HUES6 (cell line): ENCODE data around the gene ACADSB.

ENCODE experiments used
- H3K27ac ChIP-seq: 2 replicates; pipeline ENCODE4 v1.7.0; 2013; ENCODE audit warnings: low read depth, mild to moderate bottlenecking, low read length, inconsistent platforms
- H3K27me3 ChIP-seq: 2 replicates; pipeline ENCODE4 v1.6.1; 2013; ENCODE audit warnings: low read length; ENCODE audit not compliant: control insufficient read depth, insufficient read depth
- H3K36me3 ChIP-seq: 2 replicates; pipeline ENCODE4 v1.6.1; 2013; ENCODE audit warnings: low read length; ENCODE audit not compliant: control insufficient read depth, insufficient read depth
- H3K4me1 ChIP-seq: 2 replicates; pipeline ENCODE4 v1.6.1; 2013; ENCODE audit warnings: low read length; ENCODE audit not compliant: control insufficient read depth, insufficient read depth
- H3K4me3 ChIP-seq: 2 replicates; pipeline ENCODE4 v1.5.1; 2013; ENCODE audit warnings: low read depth, low read length
- H3K9ac ChIP-seq: one replicate; pipeline ENCODE4 v1.6.1; 2013; ENCODE audit warnings: mild to moderate bottlenecking, low read length
- H3K9me3 ChIP-seq: 2 replicates; pipeline ENCODE4 v1.6.1; 2013; ENCODE audit warnings: low read depth, low read length; ENCODE audit not compliant: control insufficient read depth, insufficient read depth

ACADSB gene

GRCh38 chr10:123100030-123100762 lies 91.4 kb downstream of the ACADSB start:
- Histone ChIP-seq H3K4me1 (peaks cover 14% of the 10 kb centered on the region), H3K27me3 (peaks cover 10% of the 10 kb centered on the region; the same call in 1 of the 2 replicates), H3K9me3 (no peaks in the 10 kb centered on the region), H3K9ac (no peak overlapping the region), H3K4me3 (no peak overlapping the region), H3K27ac (no peak overlapping the region), H3K36me3 (no peaks in the 10 kb centered on the region)

- Histone ChIP-seq H3K9me3 (no peaks in the 10 kb centered on the region), H3K27ac (no peak overlapping the region), H3K9ac (no peak overlapping the region), H3K36me3 (no peaks in the 10 kb centered on the region), H3K4me1 (peaks cover 14% of the 10 kb centered on the region), H3K4me3 (no peak overlapping the region), H3K27me3 (peaks cover 5% of the 10 kb centered on the region; the same call in 1 of the 2 replicates)
These were observed 93.1 kb downstream of the ACADSB start for GRCh38 chr10:123101872-123102271.

DNA sequence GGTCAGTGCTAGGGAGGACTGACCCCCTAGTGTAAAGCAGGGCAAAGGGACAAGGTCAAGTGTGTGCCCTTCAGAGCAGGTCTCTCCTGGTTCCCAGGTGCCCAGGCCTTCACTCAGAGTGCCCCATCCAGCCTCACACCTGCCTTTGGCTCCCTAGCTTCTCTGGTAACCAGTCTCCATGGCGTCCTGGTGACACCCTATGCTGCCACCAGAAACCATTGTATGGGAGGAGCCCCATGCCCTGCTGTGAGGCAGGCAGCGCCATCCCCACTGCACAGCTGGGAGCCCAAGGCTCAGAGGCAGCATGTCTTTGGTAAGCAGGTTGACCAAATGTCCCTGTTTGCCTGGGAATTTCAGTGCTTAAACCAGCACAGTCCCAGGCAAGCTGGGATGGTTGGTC lies 93.9 kb downstream of the ACADSB start:
- no peaks in the 10 kb centered on the region for H3K36me3 ChIP-seq
- no peak overlapping the region for H3K9ac ChIP-seq
- peaks cover 14% of the 10 kb centered on the region for H3K4me1 ChIP-seq
- no peaks in the 10 kb centered on the region for H3K27me3 ChIP-seq
- no peak overlapping the region for H3K27ac ChIP-seq
- no peak overlapping the region for H3K4me3 ChIP-seq
- H3K9me3 ChIP-seq, result no peaks in the 10 kb centered on the region

DNA sequence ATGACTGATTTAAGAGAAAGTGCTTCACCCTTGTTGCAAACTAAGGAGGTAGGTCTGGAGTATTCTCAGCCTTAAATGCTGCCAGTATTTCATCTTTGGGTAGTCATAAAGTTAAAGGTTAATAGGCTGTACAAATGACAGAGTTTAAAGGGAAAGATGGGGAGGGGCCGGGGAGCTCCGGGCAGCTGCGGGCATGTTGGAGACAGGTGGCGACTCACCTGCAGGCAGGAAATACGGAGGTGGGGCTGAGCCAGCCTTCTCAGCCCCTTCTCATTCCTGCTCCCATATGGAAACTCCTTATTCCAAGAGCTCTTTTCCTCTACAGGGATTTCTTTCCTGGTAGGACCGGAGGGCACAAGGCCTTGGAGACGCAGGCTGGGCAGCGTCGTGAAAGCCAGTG lies 95.1 kb downstream of the ACADSB start:
- Histone ChIP-seq H3K27ac (no peak overlapping the region), H3K36me3 (no peaks in the 10 kb centered on the region), H3K27me3 (no peaks in the 10 kb centered on the region), H3K9ac (no peak overlapping the region), H3K4me1 (peaks cover 14% of the 10 kb centered on the region), H3K4me3 (no peak overlapping the region), H3K9me3 (no peaks in the 10 kb centered on the region)
